ENCODE measurements around the gene KRTAP5-7. TPM values are rescaled to one million over a fixed set of nuclear protein-coding genes. Genes with fewer than 3 reads are reported as not detected.

KRTAP5-7 gene
- total RNA-seq, 1 donor: 0.09 TPM

- TF ChIP-seq CTCF (IDR thresholded peaks at IDR 0.05; ENCODE audit: insufficient read depth, low read length): no peak
- no peak overlapping the region for H3K4me3 ChIP-seq (ENCODE audit: low read depth, low read length)
- no peak for DNase-seq (ENCODE audit: low read depth)
These were observed 30.6 kb upstream of the KRTAP5-7 start for GRCh38 chr11:71496421-71496820.

GRCh38 chr11:71498091-71498490 is 29.0 kb upstream of the KRTAP5-7 start:
- no peak for DNase-seq (ENCODE audit: low read depth)
- H3K4me3 ChIP-seq (ENCODE audit: low read depth, low read length): no peak overlapping the region
- TF ChIP-seq CTCF (IDR thresholded peaks at IDR 0.05; ENCODE audit: insufficient read depth, low read length): no peak

- no peak for DNase-seq (ENCODE audit: low read depth)
- H3K4me3 ChIP-seq (ENCODE audit: low read depth, low read length): no peak overlapping the region
- TF ChIP-seq CTCF (IDR thresholded peaks at IDR 0.05; ENCODE audit: insufficient read depth, low read length): no peak
These were observed 27.9 kb upstream of the KRTAP5-7 start for GRCh38 chr11:71499125-71499524.

- no peak for DNase-seq (ENCODE audit: low read depth)
- no peak for TF ChIP-seq CTCF (IDR thresholded peaks at IDR 0.05; ENCODE audit: insufficient read depth, low read length)
- H3K4me3 ChIP-seq (ENCODE audit: low read depth, low read length): no peak overlapping the region
These were observed 27.5 kb upstream of the KRTAP5-7 start for GRCh38 chr11:71499546-71499945.

GRCh38 chr11:71500601-71501021 is 26.5 kb upstream of the KRTAP5-7 start:
- DNase-seq (ENCODE audit: low read depth): no peak
- H3K4me3 ChIP-seq (ENCODE audit: low read depth, low read length): no peak overlapping the region
- no peak for TF ChIP-seq CTCF (IDR thresholded peaks at IDR 0.05; ENCODE audit: insufficient read depth, low read length)

GRCh38 chr11:71501071-71501985 is 25.7 kb upstream of the KRTAP5-7 start:
- no peak for TF ChIP-seq CTCF (IDR thresholded peaks at IDR 0.05; ENCODE audit: insufficient read depth, low read length)
- no peak for DNase-seq (ENCODE audit: low read depth)
- H3K4me3 ChIP-seq (ENCODE audit: low read depth, low read length): no peak overlapping the region

Measured in fibroblast of the aortic adventitia (primary cell).